BE2C (cell line): ENCODE results near the gene PRKAR1B.

Experiments used
- DNase-seq: peaks from one replicate; pipeline ENCODE4 v3.0.0-alpha.2; 2020
- H3K27me3 ChIP-seq: fragments of 250-450 bp; sonication (Bioruptor Pico); 2 replicates; pipeline ENCODE4 v1.5.1; 2020; ENCODE audit warnings: mild to moderate bottlenecking
- H3K36me3 ChIP-seq: fragments of 250-450 bp; sonication (Bioruptor Pico); 2 replicates; pipeline ENCODE4 v1.5.1; 2020; ENCODE audit warnings: mild to moderate bottlenecking
- H3K4me1 ChIP-seq: fragments of 250-450 bp; sonication (Bioruptor Pico); 2 replicates; pipeline ENCODE4 v1.5.1; 2020
- H3K4me3 ChIP-seq: 2 replicates; pipeline ENCODE4 v1.5.1; 2011; ENCODE audit warnings: low read depth, low read length
- H3K9me3 ChIP-seq: fragments of 250-450 bp; sonication (Bioruptor Pico); 2 replicates; pipeline ENCODE4 v1.5.1; 2020
- CTCF ChIP-seq: IDR thresholded peaks from 2 replicates; pipeline ENCODE4 v1.5.1; 2012; ENCODE audit warnings: mild to moderate bottlenecking, low read depth, low read length

The PRKAR1B gene

DNA sequence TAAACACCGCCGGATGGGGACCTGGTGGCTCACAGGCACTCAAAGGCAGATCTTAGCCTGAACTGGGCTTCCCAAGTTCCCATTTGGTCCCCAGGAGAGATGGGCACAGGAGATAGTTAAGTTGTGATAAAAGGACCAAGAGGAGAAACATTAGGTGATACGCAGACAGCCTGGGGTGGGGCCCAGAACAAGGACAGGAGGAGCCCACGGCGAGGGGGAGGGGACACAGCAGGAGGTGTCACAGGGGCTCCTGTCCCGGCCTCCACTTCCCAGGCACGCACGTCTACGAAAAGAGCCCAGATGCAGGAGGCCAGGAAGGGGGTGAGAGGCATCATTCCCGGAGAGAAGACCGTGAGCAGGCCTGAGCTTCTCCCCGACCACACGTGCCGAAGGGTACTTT lies 16.9 kb downstream of the PRKAR1B start:
- Histone ChIP-seq H3K4me1 (no peaks in the 10 kb centered on the region), H3K4me3 (no peak overlapping the region), H3K9me3 (no peaks in the 10 kb centered on the region), H3K36me3 (no peaks in the 10 kb centered on the region), H3K27me3 (peaks cover 2% of the 10 kb centered on the region; the same call in 1 of the 2 replicates)
- no peak for TF ChIP-seq CTCF
- no peak for DNase-seq

DNA sequence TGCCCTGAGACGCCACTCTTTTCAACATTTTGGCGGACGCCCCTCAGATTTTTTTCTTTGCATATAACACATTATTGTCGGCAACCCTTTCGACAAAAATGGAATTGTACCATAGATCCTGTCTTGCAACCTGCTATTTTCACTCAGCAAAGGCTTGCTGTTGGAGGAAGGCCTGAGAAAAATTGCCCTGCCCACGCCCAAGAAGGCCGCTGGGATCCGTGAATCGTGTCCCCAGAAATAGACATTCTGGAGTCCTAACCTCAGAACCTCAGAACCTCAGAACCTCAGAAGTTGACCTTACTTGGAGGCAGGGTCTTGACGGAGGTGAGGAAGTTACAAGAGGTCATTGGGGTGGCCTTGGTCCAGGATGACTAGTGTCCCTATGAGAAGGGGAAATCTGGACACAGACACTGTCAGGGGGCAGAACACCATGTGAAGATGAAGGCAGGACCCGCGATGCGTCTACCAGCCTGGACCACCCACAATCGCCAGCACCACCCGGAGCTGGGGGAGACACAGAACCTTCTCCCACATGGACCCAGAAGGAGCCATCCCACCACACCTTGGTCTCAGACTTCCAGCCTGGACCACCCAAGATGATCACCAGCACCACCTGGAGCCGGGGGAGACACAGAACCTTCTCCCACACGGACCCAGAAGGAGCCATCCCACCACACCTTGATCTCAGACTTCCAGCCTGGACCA lies 19.6 kb downstream of the PRKAR1B start:
- Histone ChIP-seq H3K36me3 (no peaks in the 10 kb centered on the region), H3K4me3 (no peak overlapping the region), H3K27me3 (no peaks in the 10 kb centered on the region), H3K4me1 (no peaks in the 10 kb centered on the region), H3K9me3 (no peaks in the 10 kb centered on the region; the same call in 1 of the 2 replicates)
- DNase-seq: no peak
- TF ChIP-seq CTCF: no peak

GRCh38 chr7:706721-707120 lies 20.4 kb downstream of the PRKAR1B start:
- Histone ChIP-seq H3K4me3 (no peak overlapping the region), H3K4me1 (no peaks in the 10 kb centered on the region), H3K9me3 (no peaks in the 10 kb centered on the region; the same call in 1 of the 2 replicates), H3K27me3 (no peaks in the 10 kb centered on the region), H3K36me3 (no peaks in the 10 kb centered on the region)
- no peak for DNase-seq
- no peak for TF ChIP-seq CTCF

DNA sequence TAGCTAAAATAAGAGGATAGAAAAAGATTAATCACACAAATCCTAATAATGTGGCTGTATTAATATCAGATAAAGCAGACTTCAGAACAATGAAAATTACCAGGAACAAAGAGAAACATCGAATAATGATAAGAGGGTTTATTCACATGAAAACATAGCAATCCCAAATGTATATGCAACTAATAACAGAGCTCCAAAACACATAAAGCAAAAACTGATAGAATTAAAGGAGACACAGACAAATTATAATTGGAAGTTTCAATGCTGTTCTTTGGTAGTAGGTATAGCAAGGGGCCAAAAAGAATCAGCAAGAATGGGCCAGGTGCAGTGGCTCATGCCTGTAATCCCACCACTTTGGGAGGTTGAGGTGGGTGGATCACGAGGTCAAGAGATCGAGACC lies 24.0 kb downstream of the PRKAR1B start:
- Histone ChIP-seq H3K4me3 (no peak overlapping the region), H3K27me3 (no peaks in the 10 kb centered on the region), H3K4me1 (no peaks in the 10 kb centered on the region), H3K9me3 (no peaks in the 10 kb centered on the region; the same call in 1 of the 2 replicates), H3K36me3 (no peaks in the 10 kb centered on the region)
- no peak for TF ChIP-seq CTCF
- DNase-seq: no peak

GRCh38 chr7:701086-701671 lies 25.9 kb downstream of the PRKAR1B start:
- Histone ChIP-seq H3K27me3 (no peaks in the 10 kb centered on the region), H3K4me1 (no peaks in the 10 kb centered on the region), H3K36me3 (no peaks in the 10 kb centered on the region), H3K9me3 (no peaks in the 10 kb centered on the region; the same call in 1 of the 2 replicates), H3K4me3 (no peak overlapping the region)
- no peak for TF ChIP-seq CTCF
- no peak for DNase-seq
